Measurements from ENCODE around the gene DNM3. TPM values are rescaled to one million over a fixed set of nuclear protein-coding genes. Genes with fewer than 3 reads are reported as not detected.

Gene DNM3
- total RNA-seq, 6 experiments from 2014 or later = 0.25 to 0.73 (median 0.39) TPM

DNA sequence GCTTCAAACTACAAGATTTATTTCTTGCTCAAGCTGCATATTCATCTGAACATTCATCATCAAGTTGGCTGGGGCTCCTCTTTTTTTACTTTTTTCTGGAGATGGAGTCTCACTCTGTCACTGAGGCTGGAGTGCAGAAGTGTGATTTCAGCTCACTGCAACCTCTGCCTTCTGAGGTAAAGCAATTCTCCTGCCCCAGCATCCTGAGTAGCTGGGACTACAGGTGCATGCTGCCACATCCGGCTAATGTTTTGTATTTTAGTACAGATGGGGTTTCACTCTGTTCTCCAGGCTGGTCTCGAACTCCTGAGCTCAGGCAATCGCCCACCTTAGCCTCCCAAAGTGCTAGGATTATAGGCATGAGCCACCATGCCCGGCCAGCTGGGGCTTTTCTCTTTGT lies 490.9 kb downstream of the DNM3 start:
- H3K27me3 Mint-ChIP-seq (ENCODE audit: insufficient read depth) = no peaks in the 10 kb centered on the region
- H3K9me3 Mint-ChIP-seq = no peaks in the 10 kb centered on the region
- no peaks in the 10 kb centered on the region for H3K4me1 Mint-ChIP-seq (ENCODE audit: low read depth)
- 0 out of 2 replicates have a peak, but pooled peaks cover 5% of the 10 kb centered on the region for H3K36me3 Mint-ChIP-seq (ENCODE audit: low read depth)
- DNase-seq = no peak
- H3K4me3 Mint-ChIP-seq = no peak overlapping the region
- H3K27ac Mint-ChIP-seq = no peak overlapping the region
- TF ChIP-seq, protein P1, sequence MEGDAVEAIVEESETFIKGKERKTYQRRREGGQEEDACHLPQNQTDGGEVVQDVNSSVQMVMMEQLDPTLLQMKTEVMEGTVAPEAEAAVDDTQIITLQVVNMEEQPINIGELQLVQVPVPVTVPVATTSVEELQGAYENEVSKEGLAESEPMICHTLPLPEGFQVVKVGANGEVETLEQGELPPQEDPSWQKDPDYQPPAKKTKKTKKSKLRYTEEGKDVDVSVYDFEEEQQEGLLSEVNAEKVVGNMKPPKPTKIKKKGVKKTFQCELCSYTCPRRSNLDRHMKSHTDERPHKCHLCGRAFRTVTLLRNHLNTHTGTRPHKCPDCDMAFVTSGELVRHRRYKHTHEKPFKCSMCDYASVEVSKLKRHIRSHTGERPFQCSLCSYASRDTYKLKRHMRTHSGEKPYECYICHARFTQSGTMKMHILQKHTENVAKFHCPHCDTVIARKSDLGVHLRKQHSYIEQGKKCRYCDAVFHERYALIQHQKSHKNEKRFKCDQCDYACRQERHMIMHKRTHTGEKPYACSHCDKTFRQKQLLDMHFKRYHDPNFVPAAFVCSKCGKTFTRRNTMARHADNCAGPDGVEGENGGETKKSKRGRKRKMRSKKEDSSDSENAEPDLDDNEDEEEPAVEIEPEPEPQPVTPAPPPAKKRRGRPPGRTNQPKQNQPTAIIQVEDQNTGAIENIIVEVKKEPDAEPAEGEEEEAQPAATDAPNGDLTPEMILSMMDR (IDR thresholded peaks at IDR 0.05) = no peak

DNA sequence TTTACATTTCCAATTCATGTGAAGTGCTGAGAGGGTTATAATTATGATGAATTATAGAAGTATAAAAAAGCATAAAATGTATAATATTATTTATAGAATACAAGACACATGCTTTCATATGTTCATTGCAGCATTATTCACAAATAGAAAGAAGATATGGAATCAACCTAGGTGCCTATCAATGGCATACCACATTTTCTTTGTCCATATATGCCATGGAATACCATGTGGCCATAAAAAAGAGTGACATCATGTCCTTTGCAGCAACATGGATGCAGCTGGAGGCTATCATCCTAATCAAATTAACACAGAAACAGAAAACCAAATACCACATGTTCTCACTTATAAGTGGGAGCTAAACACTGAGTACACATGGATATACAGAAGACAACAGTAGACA lies 494.1 kb downstream of the DNM3 start:
- H3K27ac Mint-ChIP-seq = no peak overlapping the region
- no peak for DNase-seq
- no peaks in the 10 kb centered on the region for H3K27me3 Mint-ChIP-seq (ENCODE audit: insufficient read depth)
- no peak overlapping the region for H3K4me3 Mint-ChIP-seq
- H3K36me3 Mint-ChIP-seq (ENCODE audit: low read depth) = 0 out of 2 replicates have a peak, but pooled peaks cover 5% of the 10 kb centered on the region
- H3K9me3 Mint-ChIP-seq = no peaks in the 10 kb centered on the region
- TF ChIP-seq, protein P1 (IDR thresholded peaks at IDR 0.05) = no peak
- no peaks in the 10 kb centered on the region for H3K4me1 Mint-ChIP-seq (ENCODE audit: low read depth)

DNA sequence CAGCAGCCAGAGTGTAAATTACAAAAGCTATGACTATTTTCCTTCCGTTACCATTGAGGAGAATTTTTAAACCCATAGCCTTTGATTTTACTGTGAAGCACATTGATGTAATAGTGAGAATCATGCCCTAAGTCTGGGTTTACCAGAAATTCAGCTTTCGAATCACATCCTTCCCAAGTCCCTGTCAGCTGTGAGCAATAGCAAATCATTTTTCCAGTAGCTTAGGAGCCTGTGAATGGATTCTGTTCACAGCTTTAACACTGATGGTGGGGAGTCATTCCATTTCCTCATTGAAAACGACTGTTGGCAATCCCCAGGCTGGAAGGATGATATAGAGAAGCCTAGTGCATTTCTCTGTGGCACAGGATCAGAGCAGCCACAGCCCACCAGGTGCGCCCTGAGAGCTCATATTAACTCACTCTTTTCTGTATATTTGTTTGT lies 497.0 kb downstream of the DNM3 start:
- Mint-ChIP-seq H3K36me3 (ENCODE audit: low read depth) (no peaks in the 10 kb centered on the region), H3K4me3 (no peak overlapping the region), H3K9me3 (no peaks in the 10 kb centered on the region), H3K27ac (no peak overlapping the region), H3K27me3 (ENCODE audit: insufficient read depth) (peaks cover under 1% of the 10 kb centered on the region; the same call in 1 of the 2 replicates), H3K4me1 (ENCODE audit: low read depth) (peaks cover 18% of the 10 kb centered on the region)
- no peak for DNase-seq
- TF ChIP-seq, protein P1 (IDR thresholded peaks at IDR 0.05) = no peak

DNA sequence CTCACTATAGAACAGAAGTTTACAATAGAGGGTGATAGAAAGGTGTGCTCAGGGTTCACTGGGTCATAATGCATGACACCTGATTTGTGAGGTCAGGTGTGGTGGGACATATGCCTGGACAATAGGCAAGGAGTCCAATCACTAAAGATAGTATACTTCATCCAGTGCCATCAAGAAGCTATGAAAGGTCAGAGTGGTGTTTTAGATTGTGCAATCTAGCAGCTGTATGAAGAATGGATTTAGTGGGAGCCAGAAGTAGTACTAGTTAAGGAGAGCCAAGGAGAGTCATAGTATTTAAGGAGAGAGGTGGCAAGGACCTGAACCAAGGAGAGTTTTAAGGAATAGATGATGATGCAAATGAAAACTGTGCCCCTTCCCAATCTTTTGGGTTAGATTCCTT lies 498.5 kb downstream of the DNM3 start:
- DNase-seq = no peak
- TF ChIP-seq, protein P1 (IDR thresholded peaks at IDR 0.05) = no peak
- H3K36me3 Mint-ChIP-seq (ENCODE audit: low read depth) = no peaks in the 10 kb centered on the region
- H3K4me1 Mint-ChIP-seq (ENCODE audit: low read depth) = peaks cover 33% of the 10 kb centered on the region
- no peak overlapping the region for H3K4me3 Mint-ChIP-seq
- H3K9me3 Mint-ChIP-seq = no peaks in the 10 kb centered on the region
- H3K27me3 Mint-ChIP-seq (ENCODE audit: insufficient read depth) = peaks cover 1% of the 10 kb centered on the region; the same call in 1 of the 2 replicates
- H3K27ac Mint-ChIP-seq = no peak overlapping the region

DNA sequence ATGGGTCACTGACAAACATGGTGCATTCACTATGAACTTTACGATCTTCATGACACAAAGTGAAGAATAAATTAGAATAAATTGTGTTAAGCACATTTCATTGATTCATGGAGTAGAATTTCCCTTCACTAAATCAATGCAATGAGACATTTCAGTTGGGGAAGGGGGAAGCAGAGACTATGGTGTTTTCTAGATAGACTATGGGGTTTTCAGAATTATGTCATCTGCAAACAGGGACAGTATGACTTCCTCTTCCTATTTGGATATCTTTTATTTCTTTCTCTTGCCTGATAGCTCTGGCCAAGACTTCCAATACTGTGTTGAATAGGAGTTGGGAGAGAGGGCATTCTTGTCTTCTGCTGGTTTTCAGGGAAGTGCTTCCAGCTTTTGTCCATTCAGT lies 499.2 kb downstream of the DNM3 start:
- Mint-ChIP-seq H3K27ac (no peak overlapping the region), H3K36me3 (ENCODE audit: low read depth) (no peaks in the 10 kb centered on the region), H3K9me3 (no peaks in the 10 kb centered on the region), H3K4me3 (no peak overlapping the region), H3K27me3 (ENCODE audit: insufficient read depth) (peaks cover 1% of the 10 kb centered on the region; the same call in 1 of the 2 replicates), H3K4me1 (ENCODE audit: low read depth) (peaks cover 34% of the 10 kb centered on the region)
- no peak for DNase-seq
- TF ChIP-seq, protein P1 (IDR thresholded peaks at IDR 0.05) = no peak

DNA sequence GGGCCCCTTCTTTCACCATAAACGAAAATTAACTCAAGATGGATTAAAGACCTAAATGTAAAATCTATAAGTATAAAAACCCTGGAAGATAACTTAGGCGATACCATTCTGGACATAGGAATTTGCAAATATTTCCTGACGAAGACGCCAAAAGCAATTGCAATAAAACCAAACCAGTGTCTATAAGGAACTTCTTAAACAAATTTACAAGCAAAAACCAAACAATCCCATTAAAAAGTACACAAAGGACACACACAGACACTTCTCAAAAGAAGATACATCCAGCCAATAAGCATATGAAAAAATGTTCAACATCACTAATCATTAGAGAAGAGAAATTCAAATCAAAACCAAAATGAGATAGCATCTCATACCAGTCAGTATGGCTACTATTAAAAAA lies 500.4 kb downstream of the DNM3 start:
- peaks cover 34% of the 10 kb centered on the region for H3K4me1 Mint-ChIP-seq (ENCODE audit: low read depth)
- no peak overlapping the region for H3K4me3 Mint-ChIP-seq
- no peak for DNase-seq
- TF ChIP-seq, protein P1 (IDR thresholded peaks at IDR 0.05) = no peak
- peaks cover 8% of the 10 kb centered on the region; the same call in 1 of the 2 replicates for H3K36me3 Mint-ChIP-seq (ENCODE audit: low read depth)
- H3K27ac Mint-ChIP-seq = no peak overlapping the region
- H3K9me3 Mint-ChIP-seq = peaks cover 7% of the 10 kb centered on the region
- H3K27me3 Mint-ChIP-seq (ENCODE audit: insufficient read depth) = peaks cover 1% of the 10 kb centered on the region; the same call in 1 of the 2 replicates

Measured in HFFc6 (cell line).